Measurements from ENCODE around the gene CLSTN2. TPM values are rescaled to one million over a fixed set of nuclear protein-coding genes. Genes with fewer than 3 reads are reported as not detected.
A peak's percentile ranks its signal among the peaks of the same experiment; 100 is the strongest.

CLSTN2 gene
- total RNA-seq, 1 experiment from 2014 or later, result 0.68 TPM

DNA sequence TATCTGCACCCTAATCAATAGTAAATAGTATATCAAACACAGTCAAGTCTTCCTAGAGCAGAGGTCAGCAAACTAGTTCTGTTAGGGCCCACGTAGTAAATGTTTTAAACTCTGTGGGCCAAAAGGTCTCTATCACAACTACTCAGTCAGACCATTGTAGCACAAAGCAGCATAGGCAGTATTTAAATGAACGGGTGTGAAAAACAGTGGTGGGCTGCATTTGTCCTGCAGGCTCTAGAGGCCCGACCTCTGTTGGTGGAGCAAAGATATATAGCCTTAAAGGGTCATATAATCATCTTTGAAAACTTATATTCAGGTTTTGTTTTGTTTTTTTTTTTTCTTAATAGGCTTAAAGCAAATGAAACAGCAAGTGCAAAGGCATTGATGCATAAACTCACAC is 416.5 kb downstream of the CLSTN2 start:
- no peak overlapping the region for H3K4ac ChIP-seq (ENCODE audit: low read depth, low read length)
- peaks cover 9% of the 10 kb centered on the region for H3K4me1 ChIP-seq (ENCODE audit: insufficient read depth, low read length)
- H3T11ph ChIP-seq (ENCODE audit: low read length), result no peak overlapping the region
- no peak overlapping the region for H2AFZ ChIP-seq (ENCODE audit: low read length)
- no peak overlapping the region for H3K27ac ChIP-seq (ENCODE audit: insufficient read length, low read depth, low read length)
- TF ChIP-seq, protein P1, sequence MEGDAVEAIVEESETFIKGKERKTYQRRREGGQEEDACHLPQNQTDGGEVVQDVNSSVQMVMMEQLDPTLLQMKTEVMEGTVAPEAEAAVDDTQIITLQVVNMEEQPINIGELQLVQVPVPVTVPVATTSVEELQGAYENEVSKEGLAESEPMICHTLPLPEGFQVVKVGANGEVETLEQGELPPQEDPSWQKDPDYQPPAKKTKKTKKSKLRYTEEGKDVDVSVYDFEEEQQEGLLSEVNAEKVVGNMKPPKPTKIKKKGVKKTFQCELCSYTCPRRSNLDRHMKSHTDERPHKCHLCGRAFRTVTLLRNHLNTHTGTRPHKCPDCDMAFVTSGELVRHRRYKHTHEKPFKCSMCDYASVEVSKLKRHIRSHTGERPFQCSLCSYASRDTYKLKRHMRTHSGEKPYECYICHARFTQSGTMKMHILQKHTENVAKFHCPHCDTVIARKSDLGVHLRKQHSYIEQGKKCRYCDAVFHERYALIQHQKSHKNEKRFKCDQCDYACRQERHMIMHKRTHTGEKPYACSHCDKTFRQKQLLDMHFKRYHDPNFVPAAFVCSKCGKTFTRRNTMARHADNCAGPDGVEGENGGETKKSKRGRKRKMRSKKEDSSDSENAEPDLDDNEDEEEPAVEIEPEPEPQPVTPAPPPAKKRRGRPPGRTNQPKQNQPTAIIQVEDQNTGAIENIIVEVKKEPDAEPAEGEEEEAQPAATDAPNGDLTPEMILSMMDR (conservative IDR thresholded peaks at IDR 0.05), result peak; percentile 32; the same call in 2 of the 3 replicates
- no peak overlapping the region for H3K56ac ChIP-seq (ENCODE audit: insufficient read length, low read depth, low read length)
- no peaks in the 10 kb centered on the region for H3K79me1 ChIP-seq (ENCODE audit: insufficient read depth, low read depth, low read length, poor library complexity, severe bottlenecking)
- H3K4me2 ChIP-seq (ENCODE audit: insufficient read depth, insufficient read length, low read length), result no peak overlapping the region
- no peak overlapping the region for H2AK5ac ChIP-seq (ENCODE audit: insufficient read length, low read length)
- no peak overlapping the region for H2BK20ac ChIP-seq (ENCODE audit: low read depth, low read length, poor library complexity, severe bottlenecking)
- H2BK15ac ChIP-seq (ENCODE audit: low read depth, low read length), result no peak overlapping the region
- H2BK12ac ChIP-seq (ENCODE audit: insufficient read length, low read depth, low read length), result no peak overlapping the region
- no peak overlapping the region for H4K8ac ChIP-seq (replicated peaks; ENCODE audit: insufficient read length, low read depth, low read length)
- H3K23me2 ChIP-seq (ENCODE audit: insufficient read length, low read depth, low read length, poor library complexity, severe bottlenecking), result no peaks in the 10 kb centered on the region
- no peak overlapping the region for H3K9ac ChIP-seq (ENCODE audit: extremely low read depth, insufficient read length, low read length)
- H3K79me2 ChIP-seq (ENCODE audit: insufficient read depth, low read length), result no peaks in the 10 kb centered on the region
- no peak overlapping the region for H2BK5ac ChIP-seq (ENCODE audit: insufficient read length, low read length)
- no peak overlapping the region for H3K14ac ChIP-seq (ENCODE audit: insufficient read depth, low read length)
- no peaks in the 10 kb centered on the region for H3K36me3 Mint-ChIP-seq (ENCODE audit: insufficient read depth in 1 of 3, low read depth in 3 of 3)
- H3K9me3 ChIP-seq (ENCODE audit: control insufficient read depth, low read depth, low read length), result no peaks in the 10 kb centered on the region
- H2BK120ac ChIP-seq (ENCODE audit: low read depth, low read length, poor library complexity, severe bottlenecking), result no peak overlapping the region
- no peaks in the 10 kb centered on the region for H3K27me3 ChIP-seq (ENCODE audit: insufficient read depth, low read length)
- no peak overlapping the region for H4K91ac ChIP-seq (ENCODE audit: insufficient read length, low read depth, low read length)
- H3K23ac ChIP-seq (ENCODE audit: insufficient read length, low read depth, low read length), result no peak overlapping the region
- WGBS (ENCODE audit: extremely low coverage, insufficient read length, low lambda C conversion rate), result no CpG with 5 or more reads among the region's 3 CpGs
- no peaks in the 10 kb centered on the region for H3K9me3 Mint-ChIP-seq
- no peaks in the 10 kb centered on the region for H4K20me1 ChIP-seq (ENCODE audit: control insufficient read depth, insufficient read depth, insufficient read length)
- no peak overlapping the region for H4K5ac ChIP-seq (ENCODE audit: insufficient read length, low read depth, low read length)
- no peak for DNase-seq
- H3K27me3 Mint-ChIP-seq (ENCODE audit: low read depth), result peaks cover 6% of the 10 kb centered on the region; the same call in 1 of the 2 replicates
- no peak overlapping the region for H3K18ac ChIP-seq (ENCODE audit: insufficient read length, low read depth, low read length)
- peaks cover 19 to 30% of the 10 kb centered on the region in 2 experiments for H3K4me1 Mint-ChIP-seq
- H3K27ac Mint-ChIP-seq, result no peak overlapping the region
- no peak overlapping the region for H3K4me3 Mint-ChIP-seq

All from H9 (cell line).